ENCODE data around the gene RASD1.

Gene RASD1

DNA sequence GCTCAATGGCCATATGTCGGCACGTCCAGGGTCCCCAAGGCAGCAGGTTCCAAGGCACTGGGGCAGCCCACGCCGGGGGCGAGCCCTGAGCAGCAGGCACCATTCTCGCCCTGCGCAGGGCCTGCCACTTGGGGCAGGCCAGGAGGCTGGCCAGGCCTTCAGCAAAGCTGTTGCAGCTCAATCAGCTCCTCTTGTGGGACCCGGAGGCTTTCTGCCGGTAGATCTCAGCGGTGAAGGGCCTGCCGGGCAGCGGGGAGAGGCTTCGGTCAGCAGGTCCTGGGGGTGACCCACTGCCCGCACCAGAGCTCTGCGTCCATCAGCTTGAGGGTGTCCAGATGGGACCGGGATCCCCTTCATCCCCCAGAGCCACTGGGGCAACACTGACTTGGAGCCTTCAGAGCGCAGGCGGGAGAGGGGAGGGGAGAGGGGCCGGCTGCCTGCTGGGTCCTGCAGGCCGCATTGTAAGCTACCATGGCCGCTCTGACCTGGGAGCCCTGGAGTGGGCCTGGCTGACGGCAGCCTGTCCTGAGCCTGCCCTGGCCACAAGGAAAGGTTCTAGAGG, 9.5 kb upstream of the RASD1 start:
- TF ChIP-seq, protein P1, sequence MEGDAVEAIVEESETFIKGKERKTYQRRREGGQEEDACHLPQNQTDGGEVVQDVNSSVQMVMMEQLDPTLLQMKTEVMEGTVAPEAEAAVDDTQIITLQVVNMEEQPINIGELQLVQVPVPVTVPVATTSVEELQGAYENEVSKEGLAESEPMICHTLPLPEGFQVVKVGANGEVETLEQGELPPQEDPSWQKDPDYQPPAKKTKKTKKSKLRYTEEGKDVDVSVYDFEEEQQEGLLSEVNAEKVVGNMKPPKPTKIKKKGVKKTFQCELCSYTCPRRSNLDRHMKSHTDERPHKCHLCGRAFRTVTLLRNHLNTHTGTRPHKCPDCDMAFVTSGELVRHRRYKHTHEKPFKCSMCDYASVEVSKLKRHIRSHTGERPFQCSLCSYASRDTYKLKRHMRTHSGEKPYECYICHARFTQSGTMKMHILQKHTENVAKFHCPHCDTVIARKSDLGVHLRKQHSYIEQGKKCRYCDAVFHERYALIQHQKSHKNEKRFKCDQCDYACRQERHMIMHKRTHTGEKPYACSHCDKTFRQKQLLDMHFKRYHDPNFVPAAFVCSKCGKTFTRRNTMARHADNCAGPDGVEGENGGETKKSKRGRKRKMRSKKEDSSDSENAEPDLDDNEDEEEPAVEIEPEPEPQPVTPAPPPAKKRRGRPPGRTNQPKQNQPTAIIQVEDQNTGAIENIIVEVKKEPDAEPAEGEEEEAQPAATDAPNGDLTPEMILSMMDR (conservative IDR thresholded peaks at IDR 0.05; ENCODE audit: low read depth, low read length) = no peak
- H3K4me3 ChIP-seq (ENCODE audit: low read depth, low read length) = no peak overlapping the region
- no peak for DNase-seq (ENCODE audit: low read depth)

DNA sequence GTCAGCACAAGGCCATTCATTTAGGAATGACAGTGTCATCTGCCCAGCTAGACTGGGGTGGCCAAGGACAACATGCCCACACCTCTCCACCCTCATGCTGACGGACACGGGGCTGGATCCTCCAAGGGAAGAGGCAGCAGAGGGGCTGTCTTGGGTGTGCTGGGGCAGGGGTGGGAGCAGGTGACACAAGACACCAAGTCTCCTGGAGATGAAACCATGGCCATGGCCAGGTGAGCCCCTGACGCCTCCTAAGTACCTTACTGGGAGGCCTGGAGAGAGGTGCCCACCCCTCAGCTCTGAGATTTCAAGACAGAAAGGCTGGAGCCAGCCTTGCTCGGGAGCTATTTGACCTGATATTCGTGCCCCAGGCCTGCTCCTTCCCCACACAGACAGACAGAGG, 9.0 kb upstream of the RASD1 start:
- TF ChIP-seq, protein P1 (conservative IDR thresholded peaks at IDR 0.05; ENCODE audit: low read depth, low read length) = no peak
- no peak for DNase-seq (ENCODE audit: low read depth)
- H3K4me3 ChIP-seq (ENCODE audit: low read depth, low read length) = no peak overlapping the region

DNA sequence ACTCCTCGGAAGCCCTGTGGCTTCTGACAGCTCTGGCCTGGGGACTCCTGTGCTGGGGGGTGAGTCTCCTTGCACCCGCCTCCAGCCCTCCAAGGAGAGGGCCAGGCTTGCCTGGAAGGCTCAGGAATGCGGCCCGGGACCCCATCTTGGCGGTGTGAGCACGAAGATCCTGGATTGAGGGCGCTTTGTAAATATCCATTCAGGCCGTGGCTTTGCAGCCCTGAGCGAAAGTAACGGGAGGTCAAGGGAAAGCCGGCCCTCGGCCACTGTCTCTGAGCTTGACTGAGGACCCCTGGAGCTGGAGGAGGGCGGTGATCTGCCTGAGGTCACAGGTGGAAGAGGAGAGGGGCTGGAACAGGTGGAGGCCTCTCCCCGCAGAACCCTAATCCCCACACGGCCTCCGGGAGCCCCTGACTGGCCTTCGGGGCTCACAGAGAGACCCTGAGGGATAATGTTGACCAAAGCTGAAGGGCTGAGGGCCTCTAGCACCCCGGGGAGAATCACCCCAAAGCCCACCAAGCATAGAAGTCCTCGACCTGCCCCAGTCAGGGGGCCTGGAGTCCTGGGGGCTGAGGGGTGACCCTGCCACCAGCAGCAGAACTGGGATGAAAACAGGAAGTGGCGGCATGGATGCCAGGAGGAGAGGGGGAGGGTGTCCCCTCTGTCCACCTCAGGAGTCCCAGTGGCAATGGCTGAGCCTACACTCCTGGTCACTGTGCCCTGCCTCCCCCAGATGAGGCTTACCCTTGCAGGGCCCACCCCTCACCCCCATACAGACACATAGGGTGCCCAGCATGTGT, 8.3 kb upstream of the RASD1 start:
- no peak overlapping the region for H3K4me3 ChIP-seq (ENCODE audit: low read depth, low read length)
- TF ChIP-seq, protein P1 (conservative IDR thresholded peaks at IDR 0.05; ENCODE audit: low read depth, low read length) = no peak
- DNase-seq (ENCODE audit: low read depth) = no peak

DNA sequence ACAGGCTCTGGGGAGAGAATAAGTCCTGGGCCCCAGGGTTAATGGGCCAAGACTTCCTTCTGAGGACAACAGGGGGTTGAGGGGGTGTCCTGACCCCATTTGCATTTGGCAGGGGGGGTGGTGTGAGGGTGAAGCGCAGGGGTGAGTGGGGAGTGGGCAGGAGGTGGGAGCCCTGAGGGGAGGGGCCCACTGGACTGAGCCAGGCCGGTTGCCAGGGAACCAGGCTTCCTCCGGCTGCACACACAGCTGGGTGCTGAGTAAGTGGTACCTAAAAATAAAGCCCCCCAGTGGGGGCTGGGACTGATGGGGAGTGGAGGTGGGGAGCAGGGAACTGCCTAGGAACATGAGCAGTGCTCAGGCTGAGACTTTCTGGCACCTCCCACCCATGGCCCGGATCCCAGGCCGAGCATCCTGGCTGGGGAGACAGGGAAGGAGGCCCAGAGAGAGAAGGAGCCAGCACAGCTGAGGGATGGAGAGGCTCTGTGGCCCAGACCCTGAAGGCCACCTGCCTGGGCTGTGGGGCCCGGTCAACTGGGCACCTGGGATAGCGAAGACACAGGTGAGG, 7.5 kb upstream of the RASD1 start:
- no peak overlapping the region for H3K4me3 ChIP-seq (ENCODE audit: low read depth, low read length)
- DNase-seq (ENCODE audit: low read depth) = no peak
- TF ChIP-seq, protein P1 (conservative IDR thresholded peaks at IDR 0.05; ENCODE audit: low read depth, low read length) = no peak

DNA sequence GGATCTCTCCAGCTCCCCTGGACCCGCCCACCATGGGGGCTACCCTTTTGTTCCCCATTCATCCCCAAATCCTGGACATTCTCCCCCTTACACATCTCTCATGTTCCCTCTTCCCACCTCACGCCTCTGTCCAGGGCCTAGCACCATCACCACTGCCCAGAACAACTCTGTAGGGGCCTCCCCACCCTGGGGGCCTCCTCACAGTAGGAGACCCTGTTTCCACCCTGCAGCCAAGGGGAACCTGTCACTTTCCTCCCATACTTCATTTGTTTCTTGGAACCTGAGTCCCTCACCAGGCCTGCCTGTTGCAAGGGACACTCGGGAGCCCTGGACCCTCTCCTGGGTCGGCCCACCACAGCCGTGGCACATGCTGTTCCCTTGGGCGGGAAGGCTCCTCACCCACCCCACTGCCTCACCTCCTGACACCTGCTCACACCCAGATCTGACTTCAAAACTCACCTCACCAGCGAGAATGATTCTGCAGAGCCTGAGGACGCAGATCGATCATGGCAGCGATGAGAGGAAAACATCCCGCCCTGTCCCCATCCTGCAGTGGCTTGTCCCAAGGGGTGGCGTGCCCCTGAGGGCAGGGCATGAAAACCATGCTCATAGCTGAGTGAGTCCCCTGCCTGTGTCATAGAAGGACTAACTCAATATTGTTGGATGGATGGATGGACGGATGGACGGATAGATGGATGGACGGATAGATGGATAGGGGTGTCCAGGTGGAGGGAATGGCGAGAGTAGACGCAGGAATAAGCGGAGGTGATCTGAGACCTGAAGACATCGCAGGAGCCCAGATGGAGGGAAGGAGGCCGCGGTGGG, 6.8 kb upstream of the RASD1 start:
- TF ChIP-seq, protein P1 (conservative IDR thresholded peaks at IDR 0.05; ENCODE audit: low read depth, low read length) = no peak
- DNase-seq (ENCODE audit: low read depth) = no peak
- H3K4me3 ChIP-seq (ENCODE audit: low read depth, low read length) = no peak overlapping the region

DNA sequence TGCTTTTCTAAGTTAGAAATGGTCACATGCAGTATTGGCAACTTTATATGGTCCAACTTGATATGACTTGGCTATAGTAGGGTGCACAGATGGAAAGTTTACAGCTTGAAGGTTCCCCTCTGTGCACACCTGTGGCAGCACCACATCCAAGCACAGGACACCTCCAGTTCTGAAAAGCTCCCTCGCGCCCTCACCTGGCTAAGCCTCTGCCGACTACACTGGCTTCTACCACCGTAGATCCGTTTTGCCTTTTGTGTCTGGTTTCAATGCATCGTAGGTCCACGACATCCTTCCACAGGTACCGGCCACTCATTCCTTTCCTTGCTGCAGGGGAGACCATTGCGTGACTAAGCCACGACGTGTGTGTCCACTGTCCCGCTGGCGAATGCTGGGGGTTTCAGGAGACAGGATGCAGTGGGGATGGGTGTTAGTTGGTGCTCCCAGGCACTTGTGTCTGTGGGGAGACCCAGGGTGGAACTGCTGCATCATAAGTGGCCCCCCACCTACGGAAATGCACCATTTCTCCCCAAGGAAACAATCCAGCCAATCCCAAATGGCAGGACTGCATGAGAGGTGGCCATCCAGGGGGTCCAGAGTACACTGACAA, 4.9 kb upstream of the RASD1 start:
- no peak for DNase-seq (ENCODE audit: low read depth)
- TF ChIP-seq, protein P1 (conservative IDR thresholded peaks at IDR 0.05; ENCODE audit: low read depth, low read length) = no peak
- H3K4me3 ChIP-seq (ENCODE audit: low read depth, low read length) = no peak overlapping the region
